ENCODE measurements around the gene UBE3D.

DNA sequence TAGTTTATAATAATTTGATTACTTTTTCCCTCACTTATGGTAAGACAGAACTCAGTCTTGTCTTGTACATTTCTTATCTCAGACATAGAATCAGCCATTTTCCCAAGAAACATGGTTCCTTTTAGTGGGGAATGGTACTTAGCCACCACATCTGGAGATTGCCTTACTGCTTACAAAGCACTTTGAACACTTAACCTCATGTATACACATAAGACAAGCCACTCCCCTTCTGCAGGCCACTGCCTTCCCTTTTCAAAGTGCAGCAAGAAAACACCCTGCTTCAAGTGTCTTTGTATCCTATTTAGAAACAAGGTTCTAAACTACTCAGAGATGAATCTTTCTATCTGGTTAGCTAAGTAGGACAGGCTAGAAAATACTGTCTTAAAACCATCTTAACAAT lies 159.2 kb downstream of the UBE3D start:
- TF ChIP-seq, protein P1, sequence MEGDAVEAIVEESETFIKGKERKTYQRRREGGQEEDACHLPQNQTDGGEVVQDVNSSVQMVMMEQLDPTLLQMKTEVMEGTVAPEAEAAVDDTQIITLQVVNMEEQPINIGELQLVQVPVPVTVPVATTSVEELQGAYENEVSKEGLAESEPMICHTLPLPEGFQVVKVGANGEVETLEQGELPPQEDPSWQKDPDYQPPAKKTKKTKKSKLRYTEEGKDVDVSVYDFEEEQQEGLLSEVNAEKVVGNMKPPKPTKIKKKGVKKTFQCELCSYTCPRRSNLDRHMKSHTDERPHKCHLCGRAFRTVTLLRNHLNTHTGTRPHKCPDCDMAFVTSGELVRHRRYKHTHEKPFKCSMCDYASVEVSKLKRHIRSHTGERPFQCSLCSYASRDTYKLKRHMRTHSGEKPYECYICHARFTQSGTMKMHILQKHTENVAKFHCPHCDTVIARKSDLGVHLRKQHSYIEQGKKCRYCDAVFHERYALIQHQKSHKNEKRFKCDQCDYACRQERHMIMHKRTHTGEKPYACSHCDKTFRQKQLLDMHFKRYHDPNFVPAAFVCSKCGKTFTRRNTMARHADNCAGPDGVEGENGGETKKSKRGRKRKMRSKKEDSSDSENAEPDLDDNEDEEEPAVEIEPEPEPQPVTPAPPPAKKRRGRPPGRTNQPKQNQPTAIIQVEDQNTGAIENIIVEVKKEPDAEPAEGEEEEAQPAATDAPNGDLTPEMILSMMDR (IDR thresholded peaks at IDR 0.05): no peak
- TF ChIP-seq POLR2A (IDR thresholded peaks at IDR 0.05): no peak

Data from uterus (tissue), 2 donors.